Tongue (tissue), 2 donors: ENCODE measurements around the gene KRT80. TPM values are rescaled to one million over a fixed set of nuclear protein-coding genes. Genes with fewer than 3 reads are reported as not detected.

ENCODE experiments used
- DNase-seq: peaks from one replicate; pipeline ENCODE4 v3.0.0-alpha.2; 2015
- total RNA-seq: library from RNA; depleted of rRNA; stranded (reverse); fragments of >200 nt; gene quantifications from one replicate; pipeline ENCODE4 v1.2.3, GENCODE V29; 2014

The KRT80 gene
- total RNA-seq, 1 donor from 2014 or later, result 10.3 TPM

- no peak for DNase-seq
Observed at GRCh38 chr12:52152905-52153317, 38.9 kb downstream of the KRT80 start.

- DNase-seq, result peak; percentile 84
Observed at GRCh38 chr12:52151837-52152783, 39.7 kb downstream of the KRT80 start.

GRCh38 chr12:52151153-52151836, 40.5 kb downstream of the KRT80 start:
- no peak for DNase-seq

- no peak for DNase-seq
Observed at GRCh38 chr12:52149651-52150241, 42.1 kb downstream of the KRT80 start.

GRCh38 chr12:52149182-52149641, 42.6 kb downstream of the KRT80 start:
- DNase-seq, result no peak

GRCh38 chr12:52148464-52149181, 43.2 kb downstream of the KRT80 start:
- DNase-seq, result peak; percentile 58

GRCh38 chr12:52147964-52148463, 43.8 kb downstream of the KRT80 start:
- DNase-seq, result no peak

- peak; percentile 87 for DNase-seq
Observed at GRCh38 chr12:52147367-52147963, 44.3 kb downstream of the KRT80 start.

GRCh38 chr12:52146822-52147366, 44.9 kb downstream of the KRT80 start:
- no peak for DNase-seq

GRCh38 chr12:52146089-52146821, 45.6 kb downstream of the KRT80 start:
- DNase-seq, result no peak

- DNase-seq, result no peak
Observed at GRCh38 chr12:52145228-52146088, 46.4 kb downstream of the KRT80 start.

- DNase-seq, result no peak
Observed at GRCh38 chr12:52144512-52145227, 47.1 kb downstream of the KRT80 start.

GRCh38 chr12:52142431-52142830, 49.4 kb downstream of the KRT80 start:
- DNase-seq, result no peak

GRCh38 chr12:52141875-52142274, 49.9 kb downstream of the KRT80 start:
- no peak for DNase-seq

- DNase-seq, result no peak
Observed at GRCh38 chr12:52141306-52141705, 50.5 kb downstream of the KRT80 start.

GRCh38 chr12:52139579-52140062, 52.2 kb downstream of the KRT80 start:
- DNase-seq, result no peak

- DNase-seq, result no peak
Observed at GRCh38 chr12:52139147-52139546, 52.7 kb downstream of the KRT80 start.

- no peak for DNase-seq
Observed at GRCh38 chr12:52137746-52138145, 54.1 kb downstream of the KRT80 start.

- DNase-seq, result peak; percentile 5
Observed at GRCh38 chr12:52132754-52133161, 59.1 kb downstream of the KRT80 start.
